Fibroblast of peridontal ligament (primary cell): ENCODE data around the gene NPHP4.

Experiments
- DNase-seq: peaks from one replicate; pipeline ENCODE4 v3.0.0-alpha.2; 2010; ENCODE audit errors: extremely low read depth

The NPHP4 gene

GRCh38 chr1:5831600-5832335, 160.5 kb downstream of the NPHP4 start:
- no peak for DNase-seq

- DNase-seq: no peak
These were observed 161.2 kb downstream of the NPHP4 start for GRCh38 chr1:5830771-5831599.

- DNase-seq: no peak
These were observed 162.8 kb downstream of the NPHP4 start for GRCh38 chr1:5829414-5829813.

GRCh38 chr1:5828308-5828935, 163.8 kb downstream of the NPHP4 start:
- DNase-seq: no peak

GRCh38 chr1:5827516-5827915, 164.7 kb downstream of the NPHP4 start:
- DNase-seq: no peak

- DNase-seq: no peak
These were observed 165.6 kb downstream of the NPHP4 start for GRCh38 chr1:5826601-5827000.

GRCh38 chr1:5822726-5823125, 169.5 kb downstream of the NPHP4 start:
- DNase-seq: no peak

- no peak for DNase-seq
These were observed 170.0 kb downstream of the NPHP4 start for GRCh38 chr1:5822266-5822665.

GRCh38 chr1:5821540-5822176, 170.6 kb downstream of the NPHP4 start:
- DNase-seq: no peak

GRCh38 chr1:5820026-5820421, 172.2 kb downstream of the NPHP4 start:
- no peak for DNase-seq

- no peak for DNase-seq
These were observed 172.7 kb downstream of the NPHP4 start for GRCh38 chr1:5819391-5820025.

GRCh38 chr1:5818755-5819154, 173.5 kb downstream of the NPHP4 start:
- DNase-seq: no peak

- no peak for DNase-seq
These were observed 176.5 kb downstream of the NPHP4 start for GRCh38 chr1:5815716-5816115.

GRCh38 chr1:5815211-5815610, 177.0 kb downstream of the NPHP4 start:
- no peak for DNase-seq

- no peak for DNase-seq
These were observed 178.1 kb downstream of the NPHP4 start for GRCh38 chr1:5814046-5814619.

- DNase-seq: no peak
These were observed 178.7 kb downstream of the NPHP4 start for GRCh38 chr1:5813480-5813879.
